GM21619 (cell line): ENCODE data around the gene TULP1.

Experiments
- ATAC-seq: cut with Tn5 transposase; IDR thresholded peaks from one replicate; pipeline ENCODE4 v1.9.1; 2021; ENCODE audit not compliant: unreplicated experiment

Gene TULP1

DNA sequence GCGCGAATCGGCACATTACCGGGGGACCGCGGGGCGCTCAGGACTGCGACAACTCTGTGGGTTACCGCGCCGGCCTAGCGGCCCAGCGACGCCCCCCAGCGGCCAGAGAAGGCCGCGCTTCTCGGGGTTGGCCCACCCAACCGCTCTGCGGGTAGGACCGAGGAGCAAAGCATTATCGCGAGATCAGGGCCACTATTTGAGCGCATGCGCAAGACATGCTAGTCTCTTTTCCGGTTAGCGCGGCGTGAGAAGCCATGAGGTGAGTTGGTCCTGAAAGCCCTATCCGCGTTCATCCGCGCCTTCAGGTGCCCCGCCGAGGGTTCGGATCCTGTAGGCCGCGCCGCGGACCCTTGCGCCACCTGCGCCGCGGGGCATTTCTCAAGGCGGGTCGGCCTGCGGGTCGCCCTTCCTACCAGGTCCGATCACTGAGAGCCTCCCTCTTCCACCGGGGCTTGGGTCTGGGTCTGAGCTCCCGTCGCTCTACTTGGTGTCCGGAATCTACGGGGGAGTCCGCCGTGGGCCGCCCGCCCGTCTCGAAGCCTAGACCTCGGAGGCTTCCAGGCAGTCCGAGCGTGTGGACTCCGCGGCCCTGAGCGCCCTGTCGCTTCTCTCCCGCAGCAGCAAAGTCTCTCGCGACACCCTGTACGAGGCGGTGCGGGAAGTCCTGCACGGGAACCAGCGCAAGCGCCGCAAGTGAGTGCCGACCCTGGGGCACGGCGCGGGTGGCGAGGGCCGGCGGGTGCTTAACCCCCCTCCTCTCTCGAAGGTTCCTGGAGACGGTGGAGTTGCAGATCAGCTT, 44.3 kb downstream of the TULP1 start, which contains the start of gene RPL10A:
RPL10A (plus strand) TSS at position 221 of the 799 bp plus-strand sequence; CDS start at position 255, 34 bp downstream.
- peak; percentile 70 for ATAC-seq

GRCh38 chr6:35465646-35466045, 47.0 kb downstream of the TULP1 start:
- ATAC-seq = no peak

- ATAC-seq = no peak
Observed at GRCh38 chr6:35463292-35463691, 49.4 kb downstream of the TULP1 start.

GRCh38 chr6:35461270-35461669, 51.4 kb downstream of the TULP1 start:
- ATAC-seq = no peak

- no peak for ATAC-seq
Observed at GRCh38 chr6:35457907-35458306, 54.8 kb downstream of the TULP1 start.

- ATAC-seq = no peak
Observed at GRCh38 chr6:35454391-35455110, 58.1 kb downstream of the TULP1 start.

DNA sequence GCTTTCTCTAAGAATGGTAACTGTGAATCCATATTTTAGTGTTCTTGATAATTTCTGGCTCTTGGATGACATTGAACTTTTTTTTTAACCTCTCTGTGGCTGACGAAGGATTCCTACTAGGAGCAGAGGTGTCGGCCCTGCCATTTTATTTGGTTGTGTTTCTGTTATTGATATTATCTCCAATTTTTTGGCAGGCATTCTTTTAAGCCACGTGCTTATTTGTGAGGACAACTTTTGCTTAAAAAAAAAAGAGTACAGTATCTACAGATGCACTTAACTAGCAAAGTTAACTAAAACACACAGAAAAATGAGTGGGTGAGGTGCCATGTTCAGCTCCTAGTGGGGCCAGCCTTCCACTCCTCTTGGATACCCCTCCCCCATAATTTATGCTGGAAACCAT, 59.5 kb downstream of the TULP1 start:
- no peak for ATAC-seq

GRCh38 chr6:35452183-35453090, 60.3 kb downstream of the TULP1 start, which contains the start of gene FANCE:
FANCE (plus strand) TSS chr6:35452338; CDS start chr6:35452546, 208 bp downstream.
- ATAC-seq = peak; percentile 87

- no peak for ATAC-seq
Observed at GRCh38 chr6:35451354-35452182, 61.1 kb downstream of the TULP1 start.

GRCh38 chr6:35449287-35449881, 63.3 kb downstream of the TULP1 start:
- no peak for ATAC-seq

DNA sequence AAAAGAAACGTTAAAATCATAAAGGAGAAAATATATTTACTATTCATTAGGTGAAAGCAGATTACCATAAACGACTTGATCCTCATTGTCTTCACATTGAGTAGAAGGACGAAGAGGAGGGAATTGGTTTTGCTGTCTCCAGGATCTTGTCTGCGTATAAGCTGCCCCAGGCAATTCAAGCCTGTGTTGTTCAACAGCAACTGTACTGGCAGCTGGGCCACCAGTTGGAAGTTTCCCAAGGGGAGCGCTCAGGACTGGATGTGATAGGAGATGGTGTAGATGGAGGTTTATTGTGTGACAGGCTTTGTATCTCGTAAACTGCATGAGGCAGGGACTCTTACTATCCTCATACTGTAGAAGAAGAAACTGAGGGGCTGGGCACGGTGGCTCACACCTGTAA, 64.5 kb downstream of the TULP1 start:
- no peak for ATAC-seq
